ENCODE results near the gene MLIP.
"Not testable (repeated sequence)": the region's sequence is repeated elsewhere in the genome, so short reads cannot be mapped to it uniquely, and the experiment has no call there.

Gene MLIP

GRCh38 chr6:54217018-54217417 is 105.8 kb downstream of the MLIP start:
- no peak for DNase-seq (ENCODE audit: low read depth in 2 of 2, low spot score in 1 of 2)

DNA sequence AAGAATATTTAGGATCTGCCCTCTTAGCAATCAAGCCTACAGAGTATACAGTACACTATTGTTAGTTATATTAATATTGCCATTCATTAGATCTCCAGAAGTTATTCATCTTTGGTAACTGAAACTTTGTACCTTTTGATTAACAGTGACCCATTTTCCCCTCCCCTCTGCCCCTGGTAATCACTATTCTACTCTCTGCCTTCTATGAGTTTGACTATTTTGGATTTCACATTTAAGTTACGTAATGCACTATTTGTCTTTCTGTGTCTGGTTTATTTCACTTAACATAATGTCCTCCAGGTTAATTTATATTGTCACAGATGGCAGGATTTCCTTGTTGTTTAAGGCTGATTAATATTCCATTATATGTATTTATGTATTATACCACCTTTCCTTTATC is 111.0 kb downstream of the MLIP start:
- DNase-seq (ENCODE audit: low read depth in 2 of 2, low spot score in 1 of 2): no peak

GRCh38 chr6:54232703-54233102 is 121.5 kb downstream of the MLIP start:
- DNase-seq (ENCODE audit: low read depth in 2 of 2, low spot score in 1 of 2): no peak

GRCh38 chr6:54234539-54234938 is 123.3 kb downstream of the MLIP start:
- DNase-seq (ENCODE audit: low read depth in 2 of 2, low spot score in 1 of 2): no peak

- no peak for DNase-seq (ENCODE audit: low read depth in 2 of 2, low spot score in 1 of 2)
Measured at GRCh38 chr6:54236984-54237383, 125.7 kb downstream of the MLIP start.

DNA sequence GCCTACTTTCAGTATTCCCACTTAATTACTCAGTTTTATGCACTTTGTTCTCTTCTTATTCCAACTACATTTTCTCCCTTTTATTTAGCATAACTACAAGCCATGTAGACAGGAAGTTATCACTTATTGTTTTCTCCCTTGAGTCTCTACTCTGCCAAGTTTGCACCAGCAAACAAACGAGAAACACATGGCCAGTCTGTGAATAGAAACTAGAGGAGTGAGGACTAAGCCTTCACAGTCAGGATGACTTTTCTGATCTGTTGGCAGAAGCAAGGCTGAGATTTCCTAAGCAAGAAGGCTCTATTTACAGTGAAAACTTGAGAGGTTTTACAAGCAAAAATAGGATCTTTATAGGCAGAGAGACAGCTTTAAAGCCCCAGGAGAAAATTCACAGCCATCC is 127.2 kb downstream of the MLIP start:
- DNase-seq (ENCODE audit: low read depth in 2 of 2, low spot score in 1 of 2): no peak

- DNase-seq (ENCODE audit: low read depth in 2 of 2, low spot score in 1 of 2): no peak
Measured at GRCh38 chr6:54243699-54244098, 132.5 kb downstream of the MLIP start.

DNA sequence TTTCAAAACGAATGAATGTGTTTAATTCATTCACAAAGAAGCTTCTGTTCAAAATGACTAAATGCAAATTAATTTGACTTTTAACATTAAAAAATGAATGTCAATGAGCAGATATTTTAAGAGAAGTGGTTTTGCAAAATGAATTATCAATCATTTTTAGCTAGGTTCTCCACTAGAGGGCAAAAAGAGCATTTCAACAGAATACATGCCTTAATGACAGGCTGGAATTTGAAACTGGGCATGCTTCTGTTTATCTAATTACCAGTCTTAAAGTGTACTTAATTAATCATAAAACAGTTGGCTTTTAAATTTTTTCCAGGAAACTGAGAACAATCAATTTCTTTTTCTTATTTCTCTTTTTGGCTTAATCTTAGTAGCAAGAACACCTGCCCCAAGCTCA is 133.2 kb downstream of the MLIP start:
- no peak for DNase-seq (ENCODE audit: low read depth in 2 of 2, low spot score in 1 of 2)

DNA sequence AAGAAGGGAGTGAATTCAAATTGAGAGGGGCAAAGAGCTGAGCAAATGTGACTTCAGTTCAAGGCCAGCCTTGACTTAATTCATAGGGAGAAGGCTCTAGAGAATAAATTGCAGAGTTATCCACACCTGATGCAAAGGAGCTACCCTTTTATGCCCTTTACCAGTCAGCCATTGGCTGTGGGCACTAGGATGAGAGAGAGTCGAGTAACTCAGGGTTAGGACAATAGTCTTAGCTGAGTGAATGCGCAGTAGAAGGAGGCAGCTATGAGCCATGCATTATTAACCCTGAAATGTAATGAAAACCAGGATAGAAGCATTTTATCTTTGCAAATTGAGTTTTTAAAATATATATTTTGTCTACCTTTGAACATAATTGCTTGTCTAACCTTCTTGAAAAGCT is 134.0 kb downstream of the MLIP start:
- DNase-seq (ENCODE audit: low read depth in 2 of 2, low spot score in 1 of 2): no peak

DNA sequence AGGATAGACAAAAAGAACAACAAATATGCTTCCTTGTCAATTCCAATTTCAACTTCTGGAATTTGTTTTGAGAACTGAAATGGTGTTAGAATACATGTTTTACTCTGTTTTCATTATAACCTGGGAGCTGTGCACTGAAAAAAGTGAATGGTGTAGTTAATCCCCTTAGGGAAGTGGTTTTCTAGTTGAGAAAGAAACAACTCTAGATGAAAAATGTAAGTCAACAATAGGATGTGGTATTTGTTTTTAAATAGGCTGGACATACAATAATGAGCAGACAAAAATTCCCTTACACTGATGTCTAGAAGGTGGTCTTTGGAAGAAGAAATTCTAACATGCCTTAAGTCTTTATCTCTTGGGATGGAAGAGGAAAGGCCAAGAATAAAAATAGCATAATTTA is 137.1 kb downstream of the MLIP start:
- DNase-seq (ENCODE audit: low read depth in 2 of 2, low spot score in 1 of 2): no peak

DNA sequence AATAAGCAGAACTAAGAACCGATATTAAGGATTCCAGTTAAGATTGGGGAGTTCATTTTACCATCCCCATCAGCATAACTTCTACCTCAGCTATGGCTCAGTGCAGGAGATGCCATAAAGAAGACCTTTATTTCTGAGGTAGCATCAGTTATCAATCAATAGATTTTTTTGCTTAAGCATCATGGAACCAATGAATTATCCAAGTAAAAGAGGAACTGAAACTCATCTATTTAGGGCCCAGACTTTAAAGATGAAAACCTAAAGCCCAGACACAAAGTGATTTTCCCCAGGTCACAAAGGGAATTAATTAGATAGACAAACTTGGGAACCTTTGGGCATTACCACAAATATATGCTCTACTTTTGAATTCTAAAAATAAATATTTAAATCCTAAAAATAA is 137.8 kb downstream of the MLIP start:
- DNase-seq (ENCODE audit: low read depth in 2 of 2, low spot score in 1 of 2): no peak

- not testable (repeated sequence) for DNase-seq (ENCODE audit: low read depth in 2 of 2, low spot score in 1 of 2)
Measured at GRCh38 chr6:54249812-54250211, 138.6 kb downstream of the MLIP start.

- no peak for DNase-seq (ENCODE audit: low read depth in 2 of 2, low spot score in 1 of 2)
Measured at GRCh38 chr6:54252496-54252895, 141.3 kb downstream of the MLIP start.

- DNase-seq (ENCODE audit: low read depth in 2 of 2, low spot score in 1 of 2): no peak
Measured at GRCh38 chr6:54252916-54253315, 141.7 kb downstream of the MLIP start.

- DNase-seq (ENCODE audit: low read depth in 2 of 2, low spot score in 1 of 2): no peak
Measured at GRCh38 chr6:54254886-54255285, 143.6 kb downstream of the MLIP start.

- DNase-seq (ENCODE audit: low read depth in 2 of 2, low spot score in 1 of 2): no peak
Measured at GRCh38 chr6:54255886-54256285, 144.6 kb downstream of the MLIP start.

GRCh38 chr6:54260025-54260424 is 148.8 kb downstream of the MLIP start:
- DNase-seq (ENCODE audit: low read depth in 2 of 2, low spot score in 1 of 2): no peak

DNA sequence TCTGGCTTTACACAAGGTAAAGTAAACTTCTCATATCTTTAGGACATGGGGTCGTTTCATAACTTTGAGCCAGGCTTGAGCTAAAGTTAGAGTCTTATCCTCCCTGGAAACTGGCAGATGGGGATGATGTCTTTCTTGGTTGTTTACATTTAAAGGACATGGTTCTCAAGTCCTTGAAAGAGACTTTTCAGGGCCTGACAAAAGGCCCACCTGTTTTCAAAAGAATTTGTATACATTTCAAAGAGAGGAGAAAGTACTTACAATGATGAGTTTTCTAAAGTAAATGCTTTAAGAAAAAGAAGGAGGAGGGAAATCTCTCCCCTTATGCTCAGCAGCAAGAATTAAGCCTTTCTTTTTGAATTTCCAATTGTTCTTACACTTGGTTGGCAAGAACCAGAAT is 151.3 kb downstream of the MLIP start:
- DNase-seq (ENCODE audit: low read depth in 2 of 2, low spot score in 1 of 2): no peak

- DNase-seq (ENCODE audit: low read depth in 2 of 2, low spot score in 1 of 2): no peak
Measured at GRCh38 chr6:54262971-54263370, 151.7 kb downstream of the MLIP start.

- DNase-seq (ENCODE audit: low read depth in 2 of 2, low spot score in 1 of 2): no peak
Measured at GRCh38 chr6:54264581-54265272, 153.5 kb downstream of the MLIP start.

DNA sequence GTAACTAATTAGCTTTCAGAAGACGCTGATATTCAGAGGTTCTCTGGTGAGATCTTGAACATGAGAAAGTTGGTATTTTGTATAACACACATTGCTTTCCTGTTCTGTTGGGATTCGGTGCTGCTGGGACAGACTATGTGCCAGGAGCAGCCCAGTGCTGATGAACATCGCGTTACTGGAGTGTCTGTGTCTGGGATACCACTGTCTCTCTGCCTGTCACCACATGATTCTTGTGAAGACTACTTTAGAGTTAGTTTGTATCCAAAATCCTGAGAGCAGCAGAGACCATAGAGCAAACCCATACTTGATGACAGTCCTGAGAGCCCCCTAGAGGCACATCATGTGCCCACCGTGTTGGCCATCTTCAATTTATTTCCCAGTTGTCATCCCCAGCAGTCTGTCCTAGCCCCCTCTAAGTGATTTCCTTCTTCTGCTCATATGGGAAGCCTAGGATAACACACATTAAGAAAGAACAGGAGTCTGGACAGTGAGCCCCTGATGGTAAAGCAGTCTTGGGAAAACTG is 155.2 kb downstream of the MLIP start:
- DNase-seq (ENCODE audit: low read depth in 2 of 2, low spot score in 1 of 2): no peak

DNA sequence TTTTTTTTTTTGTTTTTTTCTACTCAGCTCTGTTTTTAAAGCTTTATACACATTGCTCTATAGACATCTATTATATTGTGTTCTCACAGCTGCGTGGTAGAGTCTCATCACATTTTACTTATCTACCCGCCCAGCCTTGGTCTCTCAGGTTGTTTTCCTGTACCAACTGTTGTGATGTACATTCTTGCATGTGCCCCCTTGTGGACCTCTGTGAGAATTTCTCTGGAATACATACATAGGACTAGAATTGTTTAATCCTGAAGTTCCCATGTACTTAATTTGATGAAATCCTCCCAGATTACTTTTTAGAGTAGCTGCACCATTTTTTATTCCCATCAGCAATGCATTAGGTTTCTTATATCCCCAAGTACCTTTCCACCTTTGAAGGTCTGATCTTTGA is 156.6 kb downstream of the MLIP start:
- no peak for DNase-seq (ENCODE audit: low read depth in 2 of 2, low spot score in 1 of 2)

GRCh38 chr6:54273214-54273820 is 162.1 kb downstream of the MLIP start:
- DNase-seq (ENCODE audit: low read depth in 2 of 2, low spot score in 1 of 2): no peak

All from stimulated activated CD8-positive, alpha-beta memory T cell treated with anti-CD3 and anti-CD28 coated beads, Interleukin-4, amount 100 ng/mL, for 1 hour (primary cell).